ENCODE measurements around the gene TTYH3. TPM values are rescaled to one million over a fixed set of nuclear protein-coding genes. Genes with fewer than 3 reads are reported as not detected.

The TTYH3 gene
- total RNA-seq, 1 donor from 2014 or later: 10.5 TPM

- peak; percentile 22 for ATAC-seq
- intact Hi-C loops (cut with micrococcal nuclease): no loop called here
- no peak for DNase-seq
These were observed 18.5 kb upstream of the TTYH3 start for GRCh38 chr7:2613098-2613930.

- DNase-seq: peak; percentile 71
These were observed 17.7 kb upstream of the TTYH3 start for GRCh38 chr7:2613931-2614600.

GRCh38 chr7:2614631-2615330 is 17.0 kb upstream of the TTYH3 start:
- DNase-seq (no peak), ATAC-seq (no peak)
- intact Hi-C loops (cut with micrococcal nuclease): no loop called here

More at GRCh38 chr7:2613931-2614600, 17.7 kb upstream of the TTYH3 start:
- peak; percentile 66 for ATAC-seq
- intact Hi-C loops (cut with micrococcal nuclease): no loop called here

- intact Hi-C loops (cut with micrococcal nuclease): no loop called here
- DNase-seq (no peak), ATAC-seq (peak; percentile 4)
These were observed 15.1 kb upstream of the TTYH3 start for GRCh38 chr7:2616387-2617324.

GRCh38 chr7:2617325-2617905 is 14.4 kb upstream of the TTYH3 start:
- ATAC-seq (peak; percentile 47), DNase-seq (peak; percentile 41)
- intact Hi-C loops (cut with micrococcal nuclease): no loop called here

GRCh38 chr7:2619116-2619515 is 12.7 kb upstream of the TTYH3 start:
- DNase-seq: no peak
- no peak for ATAC-seq
- intact Hi-C loops (cut with micrococcal nuclease): no loop called here

- intact Hi-C loops (cut with micrococcal nuclease): no loop called here
- ATAC-seq (peak; percentile 72), DNase-seq (peak; percentile 83)
These were observed 10.5 kb upstream of the TTYH3 start for GRCh38 chr7:2621061-2621828.

- ATAC-seq (no peak), DNase-seq (no peak)
- intact Hi-C loops (cut with micrococcal nuclease): no loop called here
These were observed 9.7 kb upstream of the TTYH3 start for GRCh38 chr7:2621948-2622640.

- DNase-seq: peak; percentile 60
- intact Hi-C loops (cut with micrococcal nuclease): no loop called here
These were observed 8.7 kb upstream of the TTYH3 start for GRCh38 chr7:2622869-2623697.

GRCh38 chr7:2623698-2624014 is 8.1 kb upstream of the TTYH3 start:
- intact Hi-C loops (cut with micrococcal nuclease): no loop called here
- ATAC-seq: no peak
- DNase-seq: no peak

More at GRCh38 chr7:2622869-2623697, 8.7 kb upstream of the TTYH3 start:
- peak; percentile 47 for ATAC-seq

- ATAC-seq (no peak), DNase-seq (no peak)
- intact Hi-C loops (cut with micrococcal nuclease): no loop called here
These were observed 7.4 kb upstream of the TTYH3 start for GRCh38 chr7:2624293-2624886.

GRCh38 chr7:2626498-2627117 is 5.2 kb upstream of the TTYH3 start:
- ATAC-seq: peak; percentile 20
- DNase-seq: peak; percentile 54
- intact Hi-C loops (cut with micrococcal nuclease): no loop called here

GRCh38 chr7:2627258-2628129 is 4.3 kb upstream of the TTYH3 start:
- ATAC-seq: no peak
- intact Hi-C loops (cut with micrococcal nuclease): no loop called here
- DNase-seq: no peak

GRCh38 chr7:2628130-2628482 is 3.7 kb upstream of the TTYH3 start:
- no peak for ATAC-seq
- intact Hi-C loops (cut with micrococcal nuclease): no loop called here
- no peak for DNase-seq

- intact Hi-C loops (cut with micrococcal nuclease): no loop called here
- no peak for DNase-seq
- ATAC-seq: no peak
These were observed 2.9 kb upstream of the TTYH3 start for GRCh38 chr7:2628891-2629290.
